LNCaP clone FGC (cell line): ENCODE results near the gene CUL1.

Experiments used
- DNase-seq: peaks from one replicate; pipeline ENCODE4 v3.0.0-alpha.2; 2011; ENCODE audit warnings: low read depth
- H3K4me3 ChIP-seq: 2 replicates; pipeline ENCODE4 v1.5.1; 2011; ENCODE audit warnings: mild to moderate bottlenecking, low read depth, low read length, control low read depth
- TF ChIP-seq, protein P1 (sequence below): IDR thresholded peaks from 2 replicates; pipeline ENCODE4 v1.5.1; 2012; ENCODE audit warnings: mild to moderate bottlenecking; ENCODE audit not compliant: control insufficient read depth, insufficient read depth; ENCODE audit errors: extremely low read depth

The CUL1 gene

DNA sequence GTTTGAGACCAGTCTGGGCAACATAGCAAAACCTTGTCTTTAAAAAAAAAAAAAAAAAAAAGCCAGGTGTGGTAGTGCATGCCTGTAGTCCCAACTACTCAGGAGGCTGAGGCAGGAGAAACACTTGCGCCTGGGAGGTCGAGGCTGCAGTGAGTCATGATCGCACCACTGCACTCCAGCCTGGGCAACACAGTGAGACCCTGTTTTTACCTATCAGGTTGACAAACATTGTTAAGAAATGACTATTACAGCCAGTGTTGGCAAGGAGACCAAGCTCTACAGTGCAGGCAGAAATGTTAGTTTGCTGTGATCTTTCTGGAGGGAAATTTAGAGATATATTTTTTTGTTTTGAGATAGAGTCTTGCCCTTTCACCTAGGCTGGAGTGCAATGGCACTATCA lies 37.3 kb downstream of the CUL1 start:
- H3K4me3 ChIP-seq = no peak overlapping the region
- TF ChIP-seq, protein P1, sequence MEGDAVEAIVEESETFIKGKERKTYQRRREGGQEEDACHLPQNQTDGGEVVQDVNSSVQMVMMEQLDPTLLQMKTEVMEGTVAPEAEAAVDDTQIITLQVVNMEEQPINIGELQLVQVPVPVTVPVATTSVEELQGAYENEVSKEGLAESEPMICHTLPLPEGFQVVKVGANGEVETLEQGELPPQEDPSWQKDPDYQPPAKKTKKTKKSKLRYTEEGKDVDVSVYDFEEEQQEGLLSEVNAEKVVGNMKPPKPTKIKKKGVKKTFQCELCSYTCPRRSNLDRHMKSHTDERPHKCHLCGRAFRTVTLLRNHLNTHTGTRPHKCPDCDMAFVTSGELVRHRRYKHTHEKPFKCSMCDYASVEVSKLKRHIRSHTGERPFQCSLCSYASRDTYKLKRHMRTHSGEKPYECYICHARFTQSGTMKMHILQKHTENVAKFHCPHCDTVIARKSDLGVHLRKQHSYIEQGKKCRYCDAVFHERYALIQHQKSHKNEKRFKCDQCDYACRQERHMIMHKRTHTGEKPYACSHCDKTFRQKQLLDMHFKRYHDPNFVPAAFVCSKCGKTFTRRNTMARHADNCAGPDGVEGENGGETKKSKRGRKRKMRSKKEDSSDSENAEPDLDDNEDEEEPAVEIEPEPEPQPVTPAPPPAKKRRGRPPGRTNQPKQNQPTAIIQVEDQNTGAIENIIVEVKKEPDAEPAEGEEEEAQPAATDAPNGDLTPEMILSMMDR = no peak
- DNase-seq = no peak

DNA sequence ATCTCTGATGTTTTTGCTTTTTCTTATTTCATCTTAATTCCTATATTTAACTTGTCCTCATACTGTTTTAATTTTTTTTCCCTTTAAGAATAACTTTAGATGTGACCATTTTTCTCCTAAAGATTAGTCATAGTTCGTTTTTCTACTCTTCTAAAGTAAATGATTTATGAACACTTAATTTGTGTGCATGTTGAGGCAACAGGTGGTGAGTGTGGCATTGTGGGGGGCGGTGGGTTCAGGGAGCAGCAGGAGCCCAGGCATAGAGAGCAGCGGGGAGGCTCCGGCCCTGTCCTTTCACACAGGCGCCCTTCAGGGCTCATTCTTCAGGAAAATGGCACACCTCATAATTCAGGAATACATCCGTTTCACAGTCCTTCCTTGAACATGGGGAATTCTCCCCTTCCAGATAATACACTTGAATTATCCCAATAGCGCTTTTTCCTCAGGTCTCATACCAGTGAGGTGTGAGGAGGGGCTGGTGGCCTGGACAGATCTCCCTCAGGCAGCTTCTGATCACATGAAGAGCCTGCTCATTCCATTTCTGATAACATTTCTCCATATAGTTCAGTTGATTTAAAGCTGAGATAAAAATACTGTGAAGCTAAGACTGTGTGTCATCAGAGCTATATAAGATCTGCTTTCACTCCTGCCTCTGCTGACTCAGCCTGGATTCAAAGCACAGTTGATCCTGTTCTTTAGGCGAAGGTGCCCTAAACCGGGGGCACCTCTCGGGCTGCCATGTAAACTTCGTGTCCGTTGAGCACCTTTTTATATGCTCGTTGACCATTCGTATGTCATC lies 40.2 kb downstream of the CUL1 start:
- DNase-seq = no peak
- no peak overlapping the region for H3K4me3 ChIP-seq
- TF ChIP-seq, protein P1 = no peak

DNA sequence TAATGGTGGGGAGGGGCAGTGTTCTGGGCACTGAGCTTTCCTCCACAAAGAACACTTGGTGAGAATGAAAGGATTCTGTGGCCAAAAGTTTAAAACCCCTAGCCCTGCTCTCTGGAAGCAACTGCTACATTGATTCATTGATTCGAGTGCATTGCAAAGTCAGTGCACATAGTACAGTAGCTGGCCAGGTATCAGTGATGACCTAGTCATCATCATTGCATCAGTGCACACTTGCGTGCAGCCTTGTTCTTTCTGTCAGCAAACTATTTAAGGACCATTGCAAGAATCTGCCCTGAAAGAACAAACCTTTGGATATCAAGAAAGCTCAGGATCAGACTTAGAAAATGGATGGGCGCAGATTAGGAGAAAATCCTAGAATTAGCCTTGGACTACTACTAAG lies 47.4 kb downstream of the CUL1 start:
- TF ChIP-seq, protein P1 = no peak
- no peak overlapping the region for H3K4me3 ChIP-seq
- DNase-seq = no peak

DNA sequence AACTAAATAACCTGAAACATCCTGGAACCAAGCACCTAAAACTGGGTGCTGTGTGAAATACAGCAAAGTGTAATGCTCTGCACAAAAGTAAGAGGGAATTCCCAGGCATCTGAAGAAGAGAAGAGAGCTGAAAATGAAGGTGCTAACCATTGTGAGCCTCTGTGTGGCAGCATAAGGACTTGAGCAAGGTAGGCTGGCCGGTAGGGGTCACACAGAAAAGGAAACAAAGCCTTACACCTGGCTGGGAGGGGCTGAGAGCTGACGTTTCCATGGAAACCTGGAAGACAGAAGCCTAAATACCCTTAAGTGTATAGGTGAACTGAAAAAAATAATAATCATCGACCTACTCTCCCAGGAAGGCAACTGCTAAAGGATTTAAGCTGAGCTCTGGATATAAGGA lies 48.6 kb downstream of the CUL1 start:
- TF ChIP-seq, protein P1 = no peak
- no peak overlapping the region for H3K4me3 ChIP-seq
- DNase-seq = no peak

DNA sequence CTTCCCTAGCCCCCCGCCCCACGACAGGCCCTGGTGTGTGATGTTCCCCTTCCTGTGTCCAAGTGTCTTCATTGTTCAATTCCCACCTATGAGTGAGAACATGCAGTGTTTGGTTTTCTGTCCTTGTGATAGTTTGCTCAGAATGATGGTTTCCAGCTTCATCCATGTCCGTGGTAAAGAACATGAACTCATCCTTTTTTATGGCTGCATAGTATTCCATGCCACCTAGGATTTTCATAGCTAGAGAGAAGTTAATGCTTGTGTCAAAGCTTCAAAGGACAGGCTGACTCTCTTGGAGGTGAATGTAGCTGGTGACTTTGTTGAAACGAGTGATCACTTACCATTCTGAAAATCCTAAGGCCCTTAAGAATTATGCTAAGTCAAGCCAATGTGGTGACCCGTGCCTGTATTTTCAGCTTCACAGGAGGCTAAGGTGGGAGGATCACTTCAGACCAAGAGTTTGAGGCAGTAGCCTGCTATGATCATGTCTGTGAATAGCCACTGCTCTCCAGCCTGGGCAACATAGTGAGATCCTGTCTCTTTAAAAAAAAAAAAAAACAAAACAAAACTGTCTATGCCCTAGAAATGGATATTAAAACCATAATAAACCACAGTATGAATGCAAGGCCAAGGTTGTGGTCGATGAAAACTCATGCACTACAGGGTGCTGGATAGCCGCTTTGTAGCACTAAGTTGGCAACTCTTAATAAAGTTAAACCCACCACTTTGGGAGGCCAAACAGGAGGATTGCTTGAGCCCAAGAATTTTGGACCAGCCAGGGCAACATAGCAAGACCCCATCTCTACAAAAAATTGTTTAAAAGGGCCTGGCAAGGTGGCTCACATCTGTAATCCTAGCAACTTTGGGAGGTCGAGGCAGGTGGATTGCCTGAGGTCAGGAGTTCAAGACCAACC lies 52.0 kb downstream of the CUL1 start:
- H3K4me3 ChIP-seq = no peak overlapping the region
- DNase-seq = no peak

DNA sequence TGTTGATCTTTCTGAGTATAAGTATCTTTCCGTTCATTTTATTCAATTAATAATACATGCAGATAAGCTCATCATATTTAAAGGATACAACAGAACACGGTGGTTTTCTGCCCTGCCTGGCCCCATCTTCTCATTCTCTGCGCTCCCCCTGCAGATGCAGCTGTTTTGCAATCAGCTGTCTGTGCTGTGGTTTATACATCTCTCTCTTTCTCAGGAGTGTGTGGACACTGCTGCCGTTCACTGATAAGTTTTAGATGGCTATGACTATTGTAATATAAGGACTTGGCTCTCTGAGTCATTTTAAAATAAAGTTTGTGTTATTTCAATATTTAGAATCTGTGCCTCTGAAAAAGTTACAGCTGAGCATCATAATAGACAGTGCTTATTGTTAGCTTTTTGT lies 54.5 kb downstream of the CUL1 start:
- TF ChIP-seq, protein P1 = no peak
- H3K4me3 ChIP-seq = no peak overlapping the region
- no peak for DNase-seq

More for the DNA sequence above, 52.0 kb downstream of the CUL1 start:
- TF ChIP-seq, protein P1 = no peak
